Osteocyte (in vitro differentiated cells): Measurements from ENCODE around the gene TMEM179. TPM values are rescaled to one million over a fixed set of nuclear protein-coding genes. Genes with fewer than 3 reads are reported as not detected.

Experiments
- DNase-seq: peaks from one replicate; pipeline ENCODE4 v3.0.0; 2021; ENCODE audit warnings: mixed read lengths; ENCODE audit not compliant: unreplicated experiment; ENCODE audit errors: extremely low spot score
- H3K27ac Mint-ChIP-seq: one replicate; pipeline ENCODE4 v1.8.0; 2021; ENCODE audit warnings: mild to moderate bottlenecking, mixed read lengths; ENCODE audit not compliant: unreplicated experiment
- H3K27me3 Mint-ChIP-seq: one replicate; pipeline ENCODE4 v1.8.0; 2021; ENCODE audit warnings: mixed read lengths; ENCODE audit not compliant: unreplicated experiment
- H3K36me3 Mint-ChIP-seq: one replicate; pipeline ENCODE4 v1.8.0; 2021; ENCODE audit warnings: mixed read lengths; ENCODE audit not compliant: unreplicated experiment
- H3K4me1 Mint-ChIP-seq: one replicate; pipeline ENCODE4 v1.8.0; 2021; ENCODE audit warnings: mixed read lengths; ENCODE audit not compliant: unreplicated experiment
- H3K4me3 Mint-ChIP-seq: one replicate; pipeline ENCODE4 v1.8.0; 2021; ENCODE audit warnings: mild to moderate bottlenecking, moderate library complexity, mixed read lengths; ENCODE audit not compliant: unreplicated experiment
- H3K9me3 Mint-ChIP-seq: one replicate; pipeline ENCODE4 v1.8.0; 2021; ENCODE audit warnings: mixed read lengths; ENCODE audit not compliant: unreplicated experiment
- CTCF ChIP-seq: fragments of 200-600 bp; sonication (generic); IDR thresholded peaks from 2 replicates; pipeline ENCODE4 v1.5.0; 2021; ENCODE audit warnings: antibody characterized with exemption, mild to moderate bottlenecking, moderate library complexity
- total RNA-seq: library from RNA; stranded (reverse); gene quantifications from 2 replicates; pipeline ENCODE4 v1.2.1, GENCODE V29; 2021

The TMEM179 gene
- total RNA-seq, 1 donor from 2014 or later = not detected

- no peak for DNase-seq
- Mint-ChIP-seq H3K9me3 (no peaks in the 10 kb centered on the region), H3K36me3 (no peaks in the 10 kb centered on the region), H3K27me3 (peaks cover 7% of the 10 kb centered on the region), H3K27ac (no peak overlapping the region), H3K4me3 (no peak overlapping the region), H3K4me1 (peaks cover 8% of the 10 kb centered on the region)
- TF ChIP-seq CTCF = no peak
These were observed 46.7 kb upstream of the TMEM179 start for GRCh38 chr14:104650981-104651875.

GRCh38 chr14:104650057-104650980 lies 45.7 kb upstream of the TMEM179 start:
- Mint-ChIP-seq H3K27ac (no peak overlapping the region), H3K27me3 (peaks cover 10% of the 10 kb centered on the region), H3K4me1 (peaks cover 2% of the 10 kb centered on the region), H3K36me3 (no peaks in the 10 kb centered on the region), H3K4me3 (peak overlapping the region; percentile 67), H3K9me3 (no peaks in the 10 kb centered on the region)
- TF ChIP-seq CTCF = peak; percentile 99
- peak; percentile 91 for DNase-seq

- H3K4me3 Mint-ChIP-seq = no peak overlapping the region
- TF ChIP-seq CTCF = no peak
- no peak overlapping the region for H3K27ac Mint-ChIP-seq
- DNase-seq = no peak
- peaks cover 21% of the 10 kb centered on the region for H3K27me3 Mint-ChIP-seq
- peaks cover 3% of the 10 kb centered on the region for H3K36me3 Mint-ChIP-seq
- peaks cover 7% of the 10 kb centered on the region for H3K4me1 Mint-ChIP-seq
- H3K9me3 Mint-ChIP-seq = no peaks in the 10 kb centered on the region
These were observed 43.0 kb upstream of the TMEM179 start for GRCh38 chr14:104647467-104648043.

GRCh38 chr14:104644656-104645378 lies 40.2 kb upstream of the TMEM179 start:
- H3K9me3 Mint-ChIP-seq = no peaks in the 10 kb centered on the region
- no peak overlapping the region for H3K4me3 Mint-ChIP-seq
- H3K27ac Mint-ChIP-seq = no peak overlapping the region
- no peak for DNase-seq
- H3K36me3 Mint-ChIP-seq = peaks cover 3% of the 10 kb centered on the region
- H3K27me3 Mint-ChIP-seq = peaks cover 21% of the 10 kb centered on the region
- peaks cover 7% of the 10 kb centered on the region for H3K4me1 Mint-ChIP-seq
- TF ChIP-seq CTCF = no peak
